Measurements from ENCODE around the gene CT47A1.
"Not testable (repeated sequence)": the region's sequence is repeated elsewhere in the genome, so short reads cannot be mapped to it uniquely, and the experiment has no call there.

CT47A1 gene

DNA sequence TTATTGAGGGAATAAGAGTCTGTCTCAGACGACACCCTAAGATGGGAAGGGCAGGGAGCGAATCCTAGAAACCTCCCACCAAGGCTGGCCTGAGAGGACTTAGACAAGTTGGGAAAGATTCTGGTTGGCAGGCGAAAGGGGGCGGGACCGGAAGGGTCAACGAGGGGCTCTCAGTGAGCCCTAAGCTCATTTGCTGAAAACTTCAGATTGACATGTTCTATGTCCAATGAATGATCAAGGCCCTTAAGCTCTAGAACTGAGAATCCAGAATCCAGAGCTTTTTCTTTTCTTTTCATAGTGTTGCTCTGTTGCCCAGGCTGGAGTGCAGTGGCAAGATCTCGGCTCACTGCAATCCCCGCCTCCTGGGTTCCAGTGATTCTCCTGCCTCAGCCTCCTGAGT, at the start of gene CT47A1:
CT47A1 (minus strand) TSS at position 101 of the 400 bp plus-strand sequence. CDS start 231 bp downstream, outside the sequence.
- not testable (repeated sequence) for DNase-seq

DNA sequence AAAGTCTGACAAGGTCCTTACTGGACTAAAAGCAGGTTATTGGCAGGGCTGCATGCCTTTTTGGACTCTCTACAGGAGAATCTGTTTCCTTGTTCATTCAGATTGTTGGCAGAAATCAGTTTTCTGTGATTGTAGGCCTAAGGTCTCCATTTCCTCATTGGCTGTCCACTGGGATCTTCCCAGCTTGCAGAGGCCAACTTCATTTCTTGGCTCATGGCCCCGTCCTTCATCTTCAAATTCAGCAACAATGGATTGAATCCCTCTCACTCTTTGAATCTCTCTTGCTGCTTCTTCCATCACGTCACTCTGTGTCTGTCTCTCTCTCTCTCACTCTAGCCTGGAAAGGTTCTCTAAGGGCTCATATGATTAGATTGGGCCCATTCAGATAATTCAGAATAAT, 47.0 kb upstream of the CT47A1 start:
- no peak for DNase-seq

DNA sequence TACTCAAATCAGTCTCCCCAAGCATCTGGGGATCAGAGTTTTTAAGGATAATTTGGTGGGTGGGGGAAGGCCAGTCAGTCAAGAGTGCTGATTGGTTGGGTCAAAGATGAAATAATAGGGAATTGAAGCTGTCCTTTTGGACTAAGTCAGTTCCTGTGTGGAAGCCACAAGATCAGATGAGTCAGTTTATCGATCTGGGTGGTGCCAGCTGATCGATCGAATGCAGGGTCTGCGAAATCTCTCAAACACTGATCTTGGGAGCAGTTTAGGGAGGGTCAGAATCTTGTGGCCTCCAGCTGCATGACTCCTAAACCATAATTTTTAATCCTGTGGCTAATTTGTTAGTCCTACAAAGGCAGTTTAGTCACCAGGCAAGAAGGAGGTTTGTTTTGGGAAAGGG, 44.5 kb upstream of the CT47A1 start:
- DNase-seq = no peak

DNA sequence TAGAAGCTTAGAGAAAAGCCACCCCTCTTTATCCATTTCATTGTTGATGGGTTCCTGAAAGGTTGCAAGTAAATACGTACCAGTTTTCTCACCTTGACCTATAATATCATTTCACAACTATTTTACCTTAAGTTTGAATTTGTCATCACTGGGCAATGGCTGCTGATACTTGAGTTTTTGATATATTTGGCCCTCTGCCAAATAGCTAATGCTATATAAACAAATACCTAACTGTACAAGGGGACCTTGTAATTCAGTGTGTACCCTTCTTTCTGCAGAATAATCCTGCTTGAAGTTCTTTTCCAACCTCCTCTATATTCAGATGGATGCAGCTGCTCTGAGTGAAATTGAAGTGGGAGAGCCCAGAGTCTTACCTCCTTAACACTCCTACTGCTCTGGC, 42.9 kb upstream of the CT47A1 start:
- DNase-seq = no peak

DNA sequence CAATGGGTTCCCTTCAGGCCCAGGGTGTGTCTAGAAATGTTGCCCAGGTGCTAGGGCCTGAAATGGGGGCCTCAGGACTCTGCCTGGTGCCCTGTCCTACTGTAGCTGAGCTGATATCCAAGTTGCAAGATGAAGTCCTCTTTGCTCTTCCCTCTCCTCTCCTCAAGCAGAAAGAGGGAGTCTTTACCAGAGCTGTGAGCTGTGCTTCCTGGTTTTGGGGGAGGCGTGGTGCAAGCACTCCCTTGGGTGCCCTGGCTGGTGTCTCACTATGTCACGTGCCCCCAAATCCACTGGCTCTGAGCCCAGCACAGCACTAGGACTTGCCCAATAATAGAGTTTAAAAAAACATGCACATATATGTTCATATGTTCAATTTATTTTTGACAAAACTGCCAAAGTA, 29.3 kb upstream of the CT47A1 start:
- no peak for DNase-seq

DNA sequence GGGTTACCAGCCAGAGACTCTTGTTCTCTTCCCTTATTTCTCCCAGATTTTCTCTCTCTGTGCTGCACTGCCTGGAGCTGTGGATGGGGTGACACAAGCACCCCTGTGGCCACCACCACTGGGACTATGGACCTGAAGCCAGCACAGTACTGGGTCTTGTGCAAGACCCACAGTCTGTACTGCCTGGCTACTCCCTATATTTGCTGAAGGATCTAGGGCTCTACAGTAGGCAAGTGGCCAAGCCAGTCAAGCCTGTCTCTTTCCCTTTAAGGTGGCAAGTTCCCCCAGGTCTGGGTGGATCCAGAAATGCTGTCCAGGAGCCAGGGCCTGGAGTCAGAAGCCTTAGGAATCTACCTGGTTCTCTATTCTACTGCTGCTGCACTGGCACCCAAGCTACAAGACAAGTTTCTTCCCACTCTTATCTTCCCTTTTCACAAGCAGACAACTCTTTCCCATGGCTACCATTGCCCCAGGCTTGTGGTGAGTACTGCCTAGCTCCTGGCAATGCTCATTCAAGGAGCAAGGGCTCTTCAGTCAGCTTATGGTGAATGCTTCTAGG, 28.4 kb upstream of the CT47A1 start:
- no peak for DNase-seq

DNA sequence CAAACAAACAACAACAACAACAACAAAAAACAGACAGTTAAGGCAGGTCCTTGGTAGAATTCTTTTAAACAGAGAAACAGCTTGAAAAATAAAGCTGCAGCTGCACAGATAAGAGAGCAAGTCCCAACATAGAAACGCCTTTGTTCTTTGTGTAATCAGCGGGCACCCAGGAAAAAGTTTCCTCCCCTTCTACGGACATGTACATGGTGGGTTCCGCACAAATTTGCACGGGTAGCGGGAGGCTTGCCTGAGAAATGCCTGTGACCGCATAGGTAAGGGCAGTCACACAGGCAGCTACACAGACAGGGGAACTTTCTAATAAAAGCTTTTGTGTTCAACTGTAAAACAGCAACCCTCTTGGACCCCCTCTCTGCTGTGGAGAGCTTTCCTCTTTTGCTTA, 25.7 kb upstream of the CT47A1 start:
- no peak for DNase-seq

DNA sequence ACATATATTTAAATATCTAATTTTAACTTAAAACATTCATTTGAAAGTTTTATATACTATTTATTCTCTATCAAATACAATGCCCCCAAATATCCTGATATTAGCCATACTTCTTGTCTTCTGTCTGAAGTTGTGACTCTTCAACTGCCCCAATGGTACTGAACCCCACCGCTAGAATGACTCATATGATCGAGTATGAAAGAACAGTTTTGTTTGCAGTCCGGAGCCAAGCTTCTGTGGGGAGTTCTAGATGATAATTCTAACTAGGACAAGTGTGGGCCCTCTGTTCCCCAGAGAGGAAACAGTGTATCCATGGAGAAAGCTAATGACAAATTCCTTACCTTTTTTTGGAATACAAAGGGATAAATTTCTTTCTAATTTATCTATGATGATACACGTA, 24.7 kb upstream of the CT47A1 start:
- no peak for DNase-seq

DNA sequence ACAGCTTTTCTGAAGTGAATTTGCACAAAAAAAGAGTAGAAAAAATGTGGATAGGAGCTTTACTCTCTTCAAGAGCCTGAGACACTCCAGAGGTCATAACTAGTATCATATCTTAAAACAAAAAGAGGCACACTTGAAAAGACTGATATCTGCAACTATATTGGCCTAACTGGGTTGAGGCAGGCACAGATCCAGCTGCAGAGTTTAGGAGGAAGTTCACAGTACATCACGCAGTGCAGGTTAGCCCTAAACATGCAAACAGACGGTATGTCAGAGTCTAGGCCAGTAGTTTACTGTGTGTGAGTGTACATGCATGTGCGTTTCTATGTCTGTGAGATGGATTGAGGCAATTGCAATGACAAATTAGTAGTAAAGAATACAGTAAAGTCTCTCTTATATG, 24.2 kb upstream of the CT47A1 start:
- DNase-seq = no peak

DNA sequence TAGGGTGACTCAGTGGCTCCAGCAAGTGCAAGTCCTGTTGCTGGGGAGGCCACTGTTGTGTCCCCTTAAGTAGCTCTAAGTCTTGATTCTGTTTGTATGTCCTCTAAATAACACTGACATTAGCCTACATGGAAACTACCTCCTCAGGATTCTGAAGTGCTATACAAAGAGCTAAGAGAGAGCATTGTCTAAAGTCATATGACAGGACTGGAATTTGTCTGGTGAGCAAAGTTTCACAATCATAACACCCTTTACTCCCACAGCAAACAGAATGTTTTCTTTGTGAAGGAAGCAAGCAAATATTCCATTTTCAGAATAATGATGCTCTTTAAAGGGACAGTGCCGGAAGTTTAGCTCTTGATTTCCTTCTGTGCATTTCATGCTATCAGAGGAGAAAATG, 23.4 kb upstream of the CT47A1 start:
- no peak for DNase-seq

DNA sequence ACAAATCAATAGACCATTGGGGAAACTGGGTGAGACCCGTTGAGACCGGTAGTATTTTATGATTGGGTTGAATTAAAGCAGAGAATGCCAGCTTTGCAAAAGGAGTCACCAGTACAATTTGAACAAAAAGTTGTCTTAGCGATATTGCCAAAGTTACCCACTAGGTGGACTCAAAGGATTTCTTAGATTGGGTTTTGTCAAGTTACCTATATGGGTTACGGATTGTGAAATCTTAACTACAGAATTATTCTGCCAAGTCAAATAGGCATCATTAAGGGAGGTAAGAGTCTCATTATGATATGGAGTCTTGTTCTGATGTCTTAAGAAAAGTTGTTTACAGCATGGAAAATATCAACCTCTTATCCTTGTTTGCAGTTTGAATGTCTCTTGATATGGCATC, 15.0 kb upstream of the CT47A1 start:
- DNase-seq = no peak

DNA sequence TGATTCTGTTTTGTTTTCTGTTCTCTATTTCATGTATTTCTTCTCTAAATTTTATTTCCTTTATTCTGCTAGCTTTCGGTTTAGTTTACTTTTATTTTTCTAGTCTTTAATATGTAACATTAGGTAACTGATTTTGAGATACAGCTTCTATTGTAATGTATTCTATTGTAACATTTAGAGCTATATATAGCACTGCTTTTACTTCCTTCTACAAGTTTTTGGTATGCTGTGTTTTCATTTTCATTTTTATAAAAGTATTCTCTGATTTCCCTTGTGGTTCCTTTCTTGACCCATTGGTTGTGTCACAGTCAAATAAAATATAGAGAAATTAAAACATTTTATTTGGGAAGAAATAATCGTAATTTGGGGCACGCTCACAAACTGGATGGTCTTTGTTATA, 13.9 kb upstream of the CT47A1 start:
- no peak for DNase-seq

DNA sequence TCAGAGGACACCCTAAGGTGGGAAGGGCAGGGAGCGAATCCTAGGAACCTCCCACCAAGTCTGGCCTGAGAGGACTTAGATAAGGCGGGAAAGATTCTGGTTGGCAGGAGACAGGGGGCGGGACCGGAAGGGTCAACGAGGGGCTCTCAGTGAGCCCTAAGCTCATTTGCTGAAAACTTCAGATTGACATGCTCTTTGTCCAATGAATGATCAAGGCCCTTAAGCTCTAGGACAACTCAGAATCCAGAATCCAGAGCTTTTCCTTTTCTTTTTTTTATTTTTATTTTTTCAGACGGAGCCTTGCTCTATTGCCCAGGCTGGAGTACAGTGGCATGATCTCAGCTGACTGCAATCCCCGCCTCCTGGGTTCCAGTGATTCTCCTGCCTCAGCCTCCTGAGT, 29.1 kb downstream of the CT47A1 start, which contains the start of gene CT47A7:
CT47A7 (minus strand) TSS at position 101 of the 400 bp plus-strand sequence. CDS start 255 bp downstream, outside the sequence.
- DNase-seq = not testable (repeated sequence)
